ENCODE measurements around the gene IPCEF1. TPM values are rescaled to one million over a fixed set of nuclear protein-coding genes. Genes with fewer than 3 reads are reported as not detected.
A peak's percentile ranks its signal among the peaks of the same experiment; 100 is the strongest.
"Not testable (repeated sequence)": the region's sequence is repeated elsewhere in the genome, so short reads cannot be mapped to it uniquely, and the experiment has no call there.

Gene IPCEF1
- total RNA-seq, 1 donor from 2014 or later = 1.3 TPM

GRCh38 chr6:154306696-154307095 is 49.9 kb downstream of the IPCEF1 start:
- no peak for DNase-seq
- ATAC-seq (ENCODE audit: poor library complexity) = no peak
- intact Hi-C loops (cut with DNase I) = no loop called here

- intact Hi-C loops (cut with DNase I) = no loop called here
- ATAC-seq (ENCODE audit: poor library complexity) (no peak), DNase-seq (no peak)
Observed at GRCh38 chr6:154304191-154304590, 52.4 kb downstream of the IPCEF1 start.

GRCh38 chr6:154303642-154304041 is 53.0 kb downstream of the IPCEF1 start:
- DNase-seq; intact Hi-C loops (cut with DNase I); ATAC-seq (ENCODE audit: poor library complexity): not testable (repeated sequence)

GRCh38 chr6:154301839-154302752 is 54.5 kb downstream of the IPCEF1 start:
- intact Hi-C loops (cut with DNase I) = no loop called here
- ATAC-seq (ENCODE audit: poor library complexity) (no peak), DNase-seq (no peak)

GRCh38 chr6:154301086-154301625 is 55.4 kb downstream of the IPCEF1 start:
- intact Hi-C loops (cut with DNase I) = no loop called here
- DNase-seq = no peak
- ATAC-seq (ENCODE audit: poor library complexity) = peak; percentile 58

- no peak for DNase-seq
- intact Hi-C loops (cut with DNase I) = no loop called here
- no peak for ATAC-seq (ENCODE audit: poor library complexity)
Observed at GRCh38 chr6:154298297-154298696, 58.3 kb downstream of the IPCEF1 start.

- DNase-seq = no peak
- peak; percentile 92 for ATAC-seq (ENCODE audit: poor library complexity)
- intact Hi-C loops (cut with DNase I) = no loop called here
Observed at GRCh38 chr6:154297721-154298120, 58.9 kb downstream of the IPCEF1 start.

GRCh38 chr6:154297210-154297609 is 59.4 kb downstream of the IPCEF1 start:
- intact Hi-C loops (cut with DNase I) = no loop called here
- no peak for DNase-seq
- no peak for ATAC-seq (ENCODE audit: poor library complexity)

GRCh38 chr6:154295733-154296132 is 60.9 kb downstream of the IPCEF1 start:
- ATAC-seq (ENCODE audit: poor library complexity) = peak; percentile 12
- no peak for DNase-seq
- intact Hi-C loops (cut with DNase I) = no loop called here

- no peak for DNase-seq
- no peak for ATAC-seq (ENCODE audit: poor library complexity)
- intact Hi-C loops (cut with DNase I) = no loop called here
Observed at GRCh38 chr6:154292855-154293519, 63.6 kb downstream of the IPCEF1 start.

GRCh38 chr6:154292066-154292465 is 64.5 kb downstream of the IPCEF1 start:
- DNase-seq (no peak), ATAC-seq (ENCODE audit: poor library complexity) (no peak)
- intact Hi-C loops (cut with DNase I) = no loop called here

- intact Hi-C loops (cut with DNase I) = no loop called here
- DNase-seq (no peak), ATAC-seq (ENCODE audit: poor library complexity) (no peak)
Observed at GRCh38 chr6:154289818-154290508, 66.6 kb downstream of the IPCEF1 start.

GRCh38 chr6:154285826-154286225 is 70.8 kb downstream of the IPCEF1 start:
- ATAC-seq (ENCODE audit: poor library complexity) (no peak), DNase-seq (no peak)
- intact Hi-C loops (cut with DNase I) = no loop called here

- DNase-seq (no peak), ATAC-seq (ENCODE audit: poor library complexity) (no peak)
- intact Hi-C loops (cut with DNase I) = no loop called here
Observed at GRCh38 chr6:154284313-154284853, 72.2 kb downstream of the IPCEF1 start.

GRCh38 chr6:154280521-154280920 is 76.1 kb downstream of the IPCEF1 start:
- DNase-seq (no peak), ATAC-seq (ENCODE audit: poor library complexity) (no peak)
- intact Hi-C loops (cut with DNase I) = no loop called here

GRCh38 chr6:154277629-154278017 is 79.0 kb downstream of the IPCEF1 start:
- no peak for DNase-seq
- no peak for ATAC-seq (ENCODE audit: poor library complexity)
- intact Hi-C loops (cut with DNase I) = loop anchor here (5.0 kb wide), 1 partner anchor 120 kb away; no protein-coding TSS in a partner anchor

GRCh38 chr6:154276810-154277628 is 79.6 kb downstream of the IPCEF1 start:
- no peak for ATAC-seq (ENCODE audit: poor library complexity)

GRCh38 chr6:154274168-154274567 is 82.4 kb downstream of the IPCEF1 start:
- DNase-seq (no peak), ATAC-seq (ENCODE audit: poor library complexity) (no peak)
- intact Hi-C loops (cut with DNase I) = no loop called here

More at GRCh38 chr6:154276810-154277628, 79.6 kb downstream of the IPCEF1 start:
- intact Hi-C loops (cut with DNase I) = loop anchor here (5.0 kb wide), 1 partner anchor 120 kb away; no protein-coding TSS in a partner anchor
- DNase-seq = no peak
